HG03342 (cell line): ENCODE data around the gene FABP7.
A peak's percentile ranks its signal among the peaks of the same experiment; 100 is the strongest.
"Not testable (repeated sequence)": the region's sequence is repeated elsewhere in the genome, so short reads cannot be mapped to it uniquely, and the experiment has no call there.

Experiments used
- ATAC-seq: cut with Tn5 transposase; IDR thresholded peaks from one replicate; pipeline ENCODE4 v1.9.1; 2021; ENCODE audit warnings: mild to moderate bottlenecking, moderate library complexity; ENCODE audit not compliant: unreplicated experiment

Gene FABP7

DNA sequence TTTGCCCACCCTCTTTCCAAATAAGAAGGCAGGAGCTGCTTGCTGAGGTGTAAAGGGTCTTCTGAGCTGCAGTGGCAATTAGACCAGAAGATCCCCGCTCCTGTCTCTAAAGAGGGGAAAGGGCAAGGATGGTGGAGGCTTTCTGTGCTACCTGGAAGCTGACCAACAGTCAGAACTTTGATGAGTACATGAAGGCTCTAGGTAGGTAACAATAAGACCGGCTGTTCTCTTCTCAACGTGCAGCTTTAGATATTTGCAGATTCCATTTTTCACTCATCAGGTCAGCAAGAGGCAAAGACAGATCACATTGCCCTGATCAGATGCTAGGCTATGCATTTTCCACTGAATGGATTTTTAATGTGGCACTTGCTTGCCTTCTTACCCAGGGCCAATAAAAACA is at the start of gene FABP7:
FABP7 (plus strand) TSS at position 50 of the 400 bp plus-strand sequence; CDS start at position 129, 79 bp downstream.
- ATAC-seq: no peak

- ATAC-seq: no peak
Observed at GRCh38 chr6:122730334-122730733, 49.2 kb upstream of the FABP7 start.

DNA sequence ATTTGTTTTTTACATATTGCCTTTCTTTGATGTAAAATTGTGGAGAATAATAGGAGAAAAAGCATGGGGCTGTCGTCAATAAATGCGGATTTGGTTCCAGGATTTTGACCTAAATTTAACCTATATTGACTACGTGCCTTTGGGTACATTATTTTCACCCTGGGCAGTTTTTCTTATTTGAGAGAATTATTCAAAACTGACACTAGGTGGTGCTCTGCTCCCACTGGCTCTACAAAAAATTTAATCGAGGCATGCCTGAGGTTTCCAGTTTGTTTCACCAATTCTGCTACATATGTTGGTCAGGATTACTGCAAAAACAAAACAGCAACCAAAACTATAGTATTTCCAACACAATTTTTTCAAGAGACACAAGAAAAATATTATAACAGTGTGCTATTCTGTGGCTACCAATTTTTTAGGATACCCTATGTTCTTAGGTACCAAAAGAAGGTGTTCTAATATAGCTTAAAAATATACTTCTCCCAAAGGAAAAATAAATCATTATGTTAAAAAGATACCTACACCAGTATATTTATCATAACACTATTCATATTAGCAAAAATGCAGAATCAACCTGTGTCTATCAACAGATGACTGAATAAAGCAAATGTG is 48.6 kb upstream of the FABP7 start:
- no peak for ATAC-seq

DNA sequence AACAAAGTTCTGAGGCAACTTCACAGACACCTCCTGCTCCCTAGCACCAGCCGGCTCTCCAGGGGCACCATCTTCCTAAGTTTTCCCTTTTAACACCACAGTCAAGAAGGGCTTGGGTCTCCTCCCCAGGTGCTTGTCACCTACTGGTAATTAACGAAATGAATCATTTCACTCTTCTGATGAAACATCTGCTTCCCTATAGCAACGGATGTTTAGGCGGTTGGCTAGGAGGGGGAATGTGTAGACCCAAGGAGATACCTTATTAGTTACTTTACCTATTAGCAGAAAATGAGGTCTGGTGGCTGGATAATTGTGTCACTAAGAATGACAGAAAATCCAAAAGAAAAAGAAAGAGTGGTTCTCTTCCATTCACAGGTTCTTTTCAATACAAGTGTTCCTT is 46.3 kb upstream of the FABP7 start:
- ATAC-seq: no peak

DNA sequence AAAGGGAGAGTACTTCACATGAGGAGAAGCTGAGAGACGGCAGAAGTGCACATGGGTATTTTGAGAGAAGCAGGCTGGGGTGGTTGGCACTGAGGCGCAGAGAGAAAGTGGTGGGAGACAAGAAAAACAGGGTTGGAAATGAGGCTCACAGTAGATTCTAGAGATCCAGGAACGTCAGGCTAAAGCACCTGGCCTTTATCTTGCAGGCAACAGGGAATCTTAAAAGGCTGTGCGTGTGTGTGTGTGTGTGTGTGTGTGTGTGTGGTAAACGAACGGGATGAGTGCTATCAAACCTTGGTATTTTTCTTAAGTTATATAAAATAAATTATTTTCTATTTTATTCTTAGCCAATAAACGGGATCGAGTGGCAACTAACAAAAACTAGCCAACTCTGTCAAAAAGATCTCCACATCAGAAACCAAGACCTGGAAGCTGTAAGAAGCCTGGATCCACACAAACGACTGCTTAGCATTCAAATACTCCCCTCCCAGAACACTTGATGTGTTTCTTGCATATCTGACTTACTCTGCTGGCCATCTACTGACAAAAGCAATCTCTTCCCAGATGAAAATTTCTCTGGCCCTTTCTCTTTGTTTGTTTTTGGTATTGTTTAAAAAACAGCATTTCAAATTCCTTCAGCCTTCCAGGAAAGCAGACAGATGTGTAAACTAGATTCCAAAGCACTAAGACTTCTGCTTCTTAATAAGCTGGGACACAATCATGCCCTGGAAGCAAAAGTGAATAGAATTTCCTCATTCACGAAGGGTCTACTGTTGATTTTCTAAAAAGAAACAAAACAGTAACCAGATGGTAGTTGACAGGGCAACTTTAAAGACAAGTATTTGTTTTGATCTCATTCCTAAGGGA is 44.8 kb upstream of the FABP7 start:
- no peak for ATAC-seq

DNA sequence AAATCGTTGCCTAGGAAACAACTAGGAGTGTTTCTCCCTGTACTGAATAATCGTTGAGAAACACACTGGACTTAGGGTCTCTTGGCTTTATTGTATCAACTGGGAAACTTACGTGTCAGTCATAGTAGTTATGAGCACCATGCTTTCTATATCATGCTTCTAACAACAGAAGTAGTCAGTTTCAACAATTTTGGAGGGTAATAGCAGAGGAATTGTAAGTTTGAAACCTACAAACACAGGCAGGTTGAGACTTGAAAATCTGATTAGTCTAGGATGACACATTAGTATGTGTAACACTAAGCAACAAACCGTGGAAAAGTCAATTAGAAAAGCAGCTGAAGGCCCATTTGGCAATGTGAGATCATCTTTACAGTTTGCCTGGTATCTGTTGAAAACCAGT is 43.9 kb upstream of the FABP7 start:
- ATAC-seq: no peak

- ATAC-seq: no peak
Observed at GRCh38 chr6:122736163-122736562, 43.4 kb upstream of the FABP7 start.

- no peak for ATAC-seq
Observed at GRCh38 chr6:122736616-122737015, 42.9 kb upstream of the FABP7 start.

DNA sequence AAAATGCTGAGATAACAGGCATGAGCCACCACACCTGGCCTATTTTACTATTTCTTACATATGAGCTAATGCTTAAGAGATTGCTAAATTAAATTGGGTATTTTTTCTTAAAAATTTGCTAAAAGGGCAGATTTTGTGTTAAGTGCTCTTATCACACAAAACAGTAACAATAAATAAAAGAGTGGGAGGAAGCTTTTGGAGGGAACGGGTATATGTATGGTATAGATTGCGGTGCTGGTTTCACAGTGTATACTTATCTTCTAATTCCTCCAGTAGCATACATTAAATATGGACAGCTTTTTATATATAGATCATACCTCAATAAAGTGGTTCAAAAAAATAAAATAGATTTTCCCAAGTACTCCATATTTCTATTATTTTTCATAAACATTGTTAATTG is 39.4 kb upstream of the FABP7 start:
- ATAC-seq: no peak

DNA sequence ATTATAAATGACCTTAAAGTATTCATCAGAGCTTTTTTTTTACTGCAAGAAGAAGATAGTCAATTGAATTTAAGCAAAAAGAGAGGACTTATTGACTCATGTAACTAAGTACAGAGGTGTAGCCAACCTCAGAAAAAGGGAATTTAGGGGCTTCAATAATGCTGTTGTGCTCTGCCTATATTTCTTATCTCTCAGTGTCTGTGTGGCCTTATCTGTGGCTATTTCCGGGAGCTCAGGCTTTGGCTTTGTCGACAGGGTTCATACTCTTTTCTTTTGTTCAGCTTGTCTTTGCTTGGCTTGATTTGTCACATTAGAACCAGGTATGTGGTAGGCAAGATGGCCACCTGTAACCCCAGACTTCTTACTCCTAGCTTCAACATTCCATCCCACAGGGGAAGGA is 38.6 kb upstream of the FABP7 start:
- ATAC-seq: no peak

DNA sequence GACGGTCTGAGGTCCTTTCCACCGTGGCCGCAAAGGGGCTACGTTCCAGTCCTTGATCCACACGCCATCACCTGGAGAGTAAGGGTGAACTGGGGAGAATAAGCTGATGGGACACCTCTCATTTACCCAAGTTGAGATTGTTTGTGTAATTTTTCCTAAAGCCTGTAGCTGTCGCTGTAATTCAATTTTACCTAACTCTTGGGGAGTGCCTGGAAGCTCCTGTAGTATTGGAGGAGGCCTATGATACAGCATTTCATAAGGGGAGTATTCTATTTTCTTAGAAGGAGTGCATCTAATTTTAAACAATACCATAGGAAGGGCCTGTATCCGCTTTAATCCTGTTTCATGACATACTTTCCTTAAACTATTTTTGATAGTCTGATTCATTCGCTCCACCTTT is 35.3 kb upstream of the FABP7 start:
- not testable (repeated sequence) for ATAC-seq

DNA sequence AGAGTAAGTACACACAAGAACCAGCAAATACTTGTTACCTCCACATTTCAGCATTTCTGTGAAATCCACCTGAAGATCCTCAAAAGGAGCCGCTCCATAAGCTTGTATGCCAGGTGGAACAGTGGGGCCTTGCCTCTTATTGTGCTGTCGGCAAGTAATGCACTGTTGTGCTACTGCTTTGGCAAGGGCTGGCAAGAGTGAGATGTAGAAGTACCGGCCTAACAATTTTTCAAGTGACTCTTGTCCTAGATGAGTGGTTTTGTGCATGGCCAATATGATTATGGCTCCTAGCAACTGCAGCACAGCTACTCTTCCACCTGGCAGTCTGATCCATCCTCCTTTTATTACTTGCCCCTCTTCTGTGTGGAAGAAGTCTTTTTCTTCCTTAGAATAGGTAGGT is 34.7 kb upstream of the FABP7 start:
- ATAC-seq: not testable (repeated sequence)

DNA sequence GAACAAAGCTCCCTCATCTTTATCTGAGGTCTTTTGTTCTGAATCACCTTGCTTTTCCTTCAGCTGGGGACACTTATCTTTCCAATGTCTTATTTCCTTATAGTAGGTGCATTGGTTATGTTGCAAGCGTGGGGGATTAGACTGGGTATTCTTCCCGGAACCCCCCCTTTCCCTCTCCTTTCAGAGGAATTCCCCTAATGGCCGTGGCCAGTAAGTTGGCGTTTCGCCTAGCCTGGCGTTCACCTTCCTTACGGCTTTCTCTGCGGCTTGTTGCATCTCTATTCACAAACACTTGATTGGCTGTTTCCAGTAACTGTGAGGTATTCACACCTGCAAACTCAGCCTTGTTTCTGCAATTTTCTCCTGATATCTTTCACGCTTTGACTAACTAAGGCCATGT is 32.8 kb upstream of the FABP7 start:
- no peak for ATAC-seq

DNA sequence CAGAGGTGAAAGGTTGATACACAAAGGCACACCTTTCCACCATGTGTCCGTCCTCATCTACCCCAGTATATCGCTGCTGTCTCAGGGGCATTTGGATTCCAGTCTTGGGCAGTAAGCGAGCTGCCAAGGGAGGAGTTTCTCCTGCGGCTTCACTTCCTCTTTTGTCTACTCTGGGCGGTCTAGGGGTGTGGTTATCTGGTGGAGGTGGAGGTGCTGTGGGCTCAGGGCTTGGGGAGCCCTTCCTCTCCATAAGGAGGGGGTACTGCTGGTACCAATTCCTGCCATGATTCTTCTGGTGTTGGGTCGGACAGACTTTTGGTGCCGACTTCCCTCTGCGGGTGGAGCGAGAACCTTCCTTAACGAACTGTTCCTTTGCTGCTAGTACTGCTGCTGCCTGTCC is 31.9 kb upstream of the FABP7 start:
- ATAC-seq: no peak

- not testable (repeated sequence) for ATAC-seq
Observed at GRCh38 chr6:122748945-122749344, 30.6 kb upstream of the FABP7 start.

DNA sequence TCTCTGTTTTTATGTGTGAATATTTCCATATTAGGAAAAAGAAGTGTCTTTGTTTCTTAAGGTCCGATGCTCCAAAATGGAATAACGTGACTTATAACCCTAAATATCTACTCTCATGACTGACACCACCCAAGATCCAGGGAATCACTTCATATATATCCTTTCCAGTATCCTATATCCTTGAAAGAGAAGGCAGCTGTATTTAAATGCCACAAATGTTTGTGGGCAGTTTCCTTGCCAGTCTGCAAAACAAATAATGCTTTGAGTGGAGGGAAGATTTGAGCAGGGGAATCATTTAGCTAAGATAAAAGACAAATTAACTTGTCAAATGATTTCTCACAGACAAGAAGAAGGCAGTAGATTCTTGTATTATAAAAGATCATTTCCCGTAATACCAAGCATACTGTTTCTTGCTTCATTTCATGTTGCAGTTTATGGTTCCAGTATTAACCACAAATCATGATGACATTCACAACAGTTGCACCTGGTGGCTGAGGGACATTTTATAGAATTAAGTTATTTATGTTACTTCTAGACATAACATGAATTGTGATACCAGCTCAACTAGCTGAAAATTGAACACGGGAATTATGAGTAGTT is 30.0 kb upstream of the FABP7 start:
- no peak for ATAC-seq

GRCh38 chr6:122751326-122751725 is 28.2 kb upstream of the FABP7 start:
- peak; percentile 87 for ATAC-seq

GRCh38 chr6:122752459-122752858 is 27.1 kb upstream of the FABP7 start:
- ATAC-seq: no peak

GRCh38 chr6:122753000-122753687 is 26.4 kb upstream of the FABP7 start:
- no peak for ATAC-seq

GRCh38 chr6:122753688-122754056 is 25.8 kb upstream of the FABP7 start:
- ATAC-seq: no peak

DNA sequence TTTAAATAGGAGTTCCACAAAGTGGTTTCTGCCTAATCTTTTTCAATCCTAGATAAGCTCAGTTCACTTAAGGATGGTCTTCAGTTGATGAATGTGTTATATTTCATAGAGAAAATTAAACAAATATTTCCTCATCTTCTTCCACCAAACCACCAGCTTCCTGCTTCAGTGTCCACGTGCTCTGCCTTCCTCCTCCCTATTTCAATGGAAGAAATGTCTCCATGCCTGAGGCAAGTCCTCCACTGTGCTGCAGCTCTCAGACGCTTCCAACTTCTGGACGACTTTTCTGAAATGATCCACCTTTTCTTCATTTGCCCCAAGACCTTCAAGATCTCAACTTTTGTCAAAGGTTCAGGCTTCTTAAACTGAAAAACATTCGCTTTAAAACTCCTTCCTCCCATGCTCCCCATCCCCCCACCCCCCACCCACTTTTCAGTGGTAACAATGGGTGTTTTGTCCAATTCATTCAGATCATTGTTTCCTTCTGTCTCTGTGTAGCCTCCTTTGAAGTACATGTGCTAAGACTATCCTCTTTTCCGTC is 25.3 kb upstream of the FABP7 start:
- no peak for ATAC-seq
